ENCODE results near the gene OR8B8. TPM values are rescaled to one million over a fixed set of nuclear protein-coding genes. Genes with fewer than 3 reads are reported as not detected.

Gene OR8B8
- total RNA-seq, 1 donor from 2014 or later = not detected

DNA sequence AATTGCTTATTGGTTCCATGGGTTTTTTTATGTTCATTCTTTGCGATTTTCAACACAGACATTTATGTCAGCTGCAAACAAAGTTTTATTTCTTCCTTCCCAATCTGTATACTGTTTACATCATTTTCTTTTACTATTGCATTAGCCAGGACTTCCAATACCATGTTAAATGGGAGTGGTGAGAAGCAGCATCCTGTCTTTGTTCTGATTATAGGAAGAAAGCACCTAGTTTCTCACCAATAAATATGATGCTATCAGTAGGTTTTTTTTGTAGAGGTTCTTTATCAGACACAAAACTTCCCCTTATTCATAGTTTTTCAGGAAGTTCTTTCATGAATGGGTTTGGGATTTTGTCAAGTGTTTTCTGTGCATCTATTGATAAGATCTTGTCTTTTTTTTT is 28.0 kb upstream of the OR8B8 start:
- H3K36me3 Mint-ChIP-seq (ENCODE audit: low read depth) = no peaks in the 10 kb centered on the region
- H3K27me3 Mint-ChIP-seq (ENCODE audit: low read depth) = peaks cover 35% of the 10 kb centered on the region
- no peaks in the 10 kb centered on the region for H3K4me1 Mint-ChIP-seq (ENCODE audit: low read depth)
- H3K9me3 Mint-ChIP-seq (ENCODE audit: low read depth) = no peaks in the 10 kb centered on the region
- TF ChIP-seq, protein P1, sequence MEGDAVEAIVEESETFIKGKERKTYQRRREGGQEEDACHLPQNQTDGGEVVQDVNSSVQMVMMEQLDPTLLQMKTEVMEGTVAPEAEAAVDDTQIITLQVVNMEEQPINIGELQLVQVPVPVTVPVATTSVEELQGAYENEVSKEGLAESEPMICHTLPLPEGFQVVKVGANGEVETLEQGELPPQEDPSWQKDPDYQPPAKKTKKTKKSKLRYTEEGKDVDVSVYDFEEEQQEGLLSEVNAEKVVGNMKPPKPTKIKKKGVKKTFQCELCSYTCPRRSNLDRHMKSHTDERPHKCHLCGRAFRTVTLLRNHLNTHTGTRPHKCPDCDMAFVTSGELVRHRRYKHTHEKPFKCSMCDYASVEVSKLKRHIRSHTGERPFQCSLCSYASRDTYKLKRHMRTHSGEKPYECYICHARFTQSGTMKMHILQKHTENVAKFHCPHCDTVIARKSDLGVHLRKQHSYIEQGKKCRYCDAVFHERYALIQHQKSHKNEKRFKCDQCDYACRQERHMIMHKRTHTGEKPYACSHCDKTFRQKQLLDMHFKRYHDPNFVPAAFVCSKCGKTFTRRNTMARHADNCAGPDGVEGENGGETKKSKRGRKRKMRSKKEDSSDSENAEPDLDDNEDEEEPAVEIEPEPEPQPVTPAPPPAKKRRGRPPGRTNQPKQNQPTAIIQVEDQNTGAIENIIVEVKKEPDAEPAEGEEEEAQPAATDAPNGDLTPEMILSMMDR (IDR thresholded peaks at IDR 0.05) = no peak
- H3K27ac Mint-ChIP-seq (ENCODE audit: unreplicated experiment) = no peak overlapping the region
- no peak for DNase-seq (ENCODE audit: low spot score)
- H3K4me3 Mint-ChIP-seq (ENCODE audit: unreplicated experiment) = no peak overlapping the region

DNA sequence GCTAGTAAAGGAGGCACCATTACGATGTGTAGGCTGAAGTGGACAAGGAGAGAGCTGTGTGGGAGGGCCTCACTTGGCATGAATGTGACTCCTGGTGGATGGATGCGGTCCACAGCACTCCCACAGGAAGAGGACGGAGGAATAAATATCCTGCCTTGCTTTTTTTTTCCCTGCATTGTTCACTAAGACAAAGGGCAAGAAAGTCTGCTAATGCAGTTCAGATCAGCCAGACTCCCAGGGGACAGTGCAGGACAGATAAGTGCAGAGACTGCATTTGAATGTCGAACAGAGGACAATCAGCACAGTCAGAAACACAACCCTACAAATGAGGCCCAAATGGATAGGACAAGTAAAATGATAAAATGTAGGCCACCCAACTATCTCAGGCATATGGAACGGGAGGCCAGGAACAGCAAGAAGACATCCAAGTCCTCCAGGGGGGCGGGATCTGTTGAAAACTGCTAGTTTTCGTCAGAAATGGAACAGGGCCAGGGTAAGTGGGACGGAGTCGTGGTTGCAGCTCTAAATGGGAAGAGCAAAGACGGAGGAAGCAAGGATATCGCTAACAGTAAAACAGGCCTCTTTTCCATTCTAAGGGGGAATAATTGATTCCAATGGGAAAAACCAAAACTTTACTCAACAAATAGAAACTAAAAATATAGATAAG is 25.2 kb upstream of the OR8B8 start:
- Mint-ChIP-seq H3K9me3 (ENCODE audit: low read depth) (no peaks in the 10 kb centered on the region), H3K4me3 (ENCODE audit: unreplicated experiment) (no peak overlapping the region), H3K36me3 (ENCODE audit: low read depth) (no peaks in the 10 kb centered on the region), H3K27me3 (ENCODE audit: low read depth) (peaks cover 36% of the 10 kb centered on the region), H3K4me1 (ENCODE audit: low read depth) (no peaks in the 10 kb centered on the region), H3K27ac (ENCODE audit: unreplicated experiment) (no peak overlapping the region)
- DNase-seq (ENCODE audit: low spot score) = no peak
- TF ChIP-seq, protein P1 (IDR thresholded peaks at IDR 0.05) = no peak

DNA sequence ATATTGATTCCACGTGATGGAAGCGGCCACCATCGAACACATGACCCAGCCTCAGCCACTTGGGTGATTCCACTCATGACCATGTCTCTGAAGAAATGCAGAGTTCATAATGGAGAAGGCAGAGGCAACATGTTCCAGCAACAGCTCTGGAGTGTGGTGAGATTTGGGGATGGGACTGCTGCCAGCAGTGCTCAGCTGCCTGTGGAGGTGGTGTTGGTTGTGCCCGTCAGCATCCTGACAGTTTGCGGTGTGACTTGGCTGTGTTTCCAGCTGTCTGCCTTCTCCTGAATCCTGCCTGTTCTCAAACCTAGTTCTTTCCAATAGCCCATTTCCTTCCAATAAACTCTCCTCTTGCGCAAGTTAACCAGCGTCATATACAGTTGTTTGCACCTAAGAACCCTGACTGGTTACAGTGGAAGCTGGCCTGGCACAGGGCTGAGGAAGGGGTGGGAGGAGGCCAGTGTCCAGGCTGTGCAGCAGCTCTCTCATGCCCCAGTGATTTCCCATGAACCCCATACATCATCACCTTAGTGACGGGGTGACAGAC is 22.0 kb upstream of the OR8B8 start:
- Mint-ChIP-seq H3K27me3 (ENCODE audit: low read depth) (peaks cover 32% of the 10 kb centered on the region), H3K4me3 (ENCODE audit: unreplicated experiment) (no peak overlapping the region), H3K9me3 (ENCODE audit: low read depth) (no peaks in the 10 kb centered on the region), H3K36me3 (ENCODE audit: low read depth) (no peaks in the 10 kb centered on the region), H3K27ac (ENCODE audit: unreplicated experiment) (no peak overlapping the region), H3K4me1 (ENCODE audit: low read depth) (no peaks in the 10 kb centered on the region)
- no peak for DNase-seq (ENCODE audit: low spot score)
- TF ChIP-seq, protein P1 (IDR thresholded peaks at IDR 0.05) = no peak

DNA sequence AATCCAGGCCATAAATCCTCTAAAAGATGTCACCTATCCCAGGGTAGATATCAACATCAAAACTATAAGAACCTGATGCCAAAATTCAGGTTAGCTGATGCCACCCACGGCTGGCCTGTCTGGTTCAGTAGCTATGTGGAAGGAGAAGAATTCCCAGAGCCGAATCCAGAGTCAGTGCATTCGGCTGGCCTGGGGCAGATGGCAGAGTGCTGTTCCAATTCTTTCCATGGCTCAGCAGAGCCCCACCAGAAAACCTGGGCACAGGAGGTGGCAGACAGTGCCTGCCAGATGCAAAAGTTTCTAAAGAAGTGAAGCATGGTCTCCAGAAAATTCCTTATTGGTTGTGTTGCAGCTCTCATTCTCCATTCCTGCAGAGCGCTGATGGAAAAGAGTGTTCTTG is 19.9 kb upstream of the OR8B8 start:
- Mint-ChIP-seq H3K4me3 (ENCODE audit: unreplicated experiment) (no peak overlapping the region), H3K27ac (ENCODE audit: unreplicated experiment) (no peak overlapping the region), H3K36me3 (ENCODE audit: low read depth) (no peaks in the 10 kb centered on the region), H3K27me3 (ENCODE audit: low read depth) (peaks cover 24% of the 10 kb centered on the region), H3K9me3 (ENCODE audit: low read depth) (no peaks in the 10 kb centered on the region), H3K4me1 (ENCODE audit: low read depth) (no peaks in the 10 kb centered on the region)
- TF ChIP-seq, protein P1 (IDR thresholded peaks at IDR 0.05) = no peak
- DNase-seq (ENCODE audit: low spot score) = no peak

DNA sequence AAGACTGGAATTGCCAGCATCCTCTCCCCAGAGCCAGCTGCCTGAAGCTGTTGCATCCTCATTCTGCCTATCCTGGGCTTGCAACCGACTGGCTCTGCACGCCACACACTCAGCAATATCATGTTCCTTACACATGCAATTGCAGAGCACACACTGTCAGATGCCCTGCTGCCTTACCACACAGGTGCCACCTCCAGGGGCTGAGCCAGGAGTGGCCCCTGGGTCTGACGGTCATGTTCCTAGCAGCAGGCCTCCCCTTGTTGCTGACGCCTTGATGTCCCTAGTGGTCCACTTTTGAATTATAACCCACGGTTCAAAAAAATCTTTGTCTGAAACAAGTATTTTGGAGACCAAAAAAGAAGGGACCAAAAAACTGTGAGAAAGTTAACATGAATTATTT is 18.5 kb upstream of the OR8B8 start:
- no peaks in the 10 kb centered on the region for H3K9me3 Mint-ChIP-seq (ENCODE audit: low read depth)
- no peak overlapping the region for H3K27ac Mint-ChIP-seq (ENCODE audit: unreplicated experiment)
- H3K4me1 Mint-ChIP-seq (ENCODE audit: low read depth) = no peaks in the 10 kb centered on the region
- no peaks in the 10 kb centered on the region for H3K36me3 Mint-ChIP-seq (ENCODE audit: low read depth)
- peaks cover 14% of the 10 kb centered on the region for H3K27me3 Mint-ChIP-seq (ENCODE audit: low read depth)
- no peak for DNase-seq (ENCODE audit: low spot score)
- H3K4me3 Mint-ChIP-seq (ENCODE audit: unreplicated experiment) = no peak overlapping the region
- TF ChIP-seq, protein P1 (IDR thresholded peaks at IDR 0.05) = no peak

Data from chondrocyte (in vitro differentiated cells).